Endothelial cell of umbilical vein (primary cell): Measurements from ENCODE around the gene C3orf85. TPM values are rescaled to one million over a fixed set of nuclear protein-coding genes. Genes with fewer than 3 reads are reported as not detected.

Experiments
- BruUV-seq: library from RNA; stranded (reverse); fragments of 400-500 nt; replicated peaks from 2 replicates; lab custom pipeline; 2021; lab: Mats Ljungman, UMichigan
- CTCF ChIA-PET: fragments of 300-600, 350-600 bp; sonication (Branson Sonifier 250); formaldehyde crosslinking; loops from one replicate; lab custom pipeline; 2021; ENCODE audit warnings: antibody characterized with exemption, inconsistent platforms; lab: Charles Lee
- POLR2A ChIA-PET: fragments of 300-600, 350-600 bp; sonication (Branson Sonifier 250); formaldehyde crosslinking; loops from one replicate; lab custom pipeline; 2021; ENCODE audit warnings: antibody characterized with exemption, inconsistent platforms; lab: Charles Lee
- DNase-seq: peaks from one replicate; pipeline ENCODE4 v3.0.0-alpha.2; 2011; ENCODE audit warnings: low read depth, low spot score
- FAIRE-seq: peaks from 2 replicates; lab custom pipeline; 2011; peaks lifted over from hg19 to GRCh38; lab: Jason Lieb, UNC
- H2AFZ ChIP-seq: 2 replicates; pipeline ENCODE4 v1.6.0; 2012; ENCODE audit warnings: low read depth, low read length, control low read depth, inconsistent platforms
- H3K27ac ChIP-seq: 2 replicates; pipeline ENCODE4 v1.5.1; 2011; ENCODE audit warnings: low read depth, mild to moderate bottlenecking, control low read depth, low read length, moderate library complexity; ENCODE audit not compliant: insufficient read depth
- H3K27me3 ChIP-seq, 2 experiments: 2 replicates each; pipeline versions ENCODE4 v1.6.0 to v1.6.1; 2011; ENCODE audit warnings: low read length in 2 of 2, mixed read lengths in 1 of 2; ENCODE audit not compliant: control insufficient read depth in 2 of 2, insufficient read depth in 2 of 2
- H3K36me3 ChIP-seq, 2 experiments: 2 replicates in 1 of 2; 3 replicates in 1 of 2; pipeline ENCODE4 v1.5.1; 2011; ENCODE audit warnings: low read length in 2 of 2, mild to moderate bottlenecking in 1 of 2, moderate library complexity in 1 of 2; ENCODE audit not compliant: control insufficient read depth in 2 of 2, insufficient read depth in 2 of 2; ENCODE audit errors: extremely low read depth in 1 of 2
- H3K4me1 ChIP-seq: 3 replicates; pipeline ENCODE4 v1.5.1; 2011; ENCODE audit warnings: mild to moderate bottlenecking, low read length; ENCODE audit not compliant: control insufficient read depth, insufficient read depth; ENCODE audit errors: extremely low read depth
- H3K4me2 ChIP-seq: 2 replicates; pipeline ENCODE4 v1.6.1; 2011; ENCODE audit warnings: low read length, control low read depth, mixed read lengths; ENCODE audit not compliant: insufficient read depth
- H3K4me3 ChIP-seq, 3 experiments: fragments of 200-600 bp in 1 of 3; sonication (generic), shearing (Covaris generic) in 1 of 3; replicated peaks in 1 of 3; 2 replicates each; pipeline ENCODE4 v1.5.1; 2011 to 2016; ENCODE audit warnings: control low read depth in 3 of 3, low read length in 3 of 3, mild to moderate bottlenecking in 2 of 3, inconsistent platforms in 1 of 3, low read depth in 1 of 3, moderate library complexity in 1 of 3; ENCODE audit not compliant: insufficient read depth in 1 of 3
- H3K79me2 ChIP-seq: 2 replicates; pipeline ENCODE4 v1.6.0; 2012; ENCODE audit warnings: low read length, inconsistent platforms; ENCODE audit not compliant: control insufficient read depth, insufficient read depth
- H3K9ac ChIP-seq: replicated peaks from 2 replicates; pipeline ENCODE3; 2011; ENCODE audit warnings: low read length, control low read depth; ENCODE audit not compliant: insufficient read depth; ENCODE audit errors: extremely low read depth
- H3K9me1 ChIP-seq: replicated peaks from 3 replicates; pipeline ENCODE4 v1.6.0; 2011; ENCODE audit warnings: mild to moderate bottlenecking, low read length; ENCODE audit not compliant: control insufficient read depth, insufficient read depth; ENCODE audit errors: extremely low read depth
- H3K9me3 ChIP-seq: replicated peaks from 2 replicates; pipeline ENCODE4 v1.5.1; 2012; ENCODE audit warnings: low read length, inconsistent platforms; ENCODE audit not compliant: control insufficient read depth, insufficient read depth
- H4K20me1 ChIP-seq: replicated peaks from 2 replicates; pipeline ENCODE3; 2011; ENCODE audit warnings: mild to moderate bottlenecking, low read length; ENCODE audit not compliant: control insufficient read depth, insufficient read depth; ENCODE audit errors: extremely low read depth
- EZH2 ChIP-seq: IDR thresholded peaks from 2 replicates; pipeline ENCODE4 v1.6.1; 2012; ENCODE audit warnings: borderline replicate concordance, low read depth, mild to moderate bottlenecking, moderate library complexity, low read length, inconsistent platforms; ENCODE audit not compliant: severe bottlenecking
- FOS ChIP-seq: IDR thresholded peaks from 2 replicates; pipeline ENCODE4 v1.6.1; 2011; ENCODE audit warnings: mild to moderate bottlenecking, low read length, moderate library complexity, borderline replicate concordance; ENCODE audit not compliant: insufficient read depth
- GATA2 ChIP-seq: IDR thresholded peaks from 2 replicates; pipeline ENCODE4 v1.7.0; 2011; ENCODE audit warnings: low read depth, mild to moderate bottlenecking, moderate library complexity, mixed read lengths, low read length; ENCODE audit not compliant: insufficient read length, insufficient read depth
- JUN ChIP-seq: IDR thresholded peaks from 2 replicates; pipeline ENCODE4 v1.6.1; 2011; ENCODE audit warnings: borderline replicate concordance, low read depth; ENCODE audit not compliant: insufficient read length, insufficient read depth
- MYC ChIP-seq: IDR thresholded peaks from one replicate; pipeline ENCODE4 v1.6.1; 2011; ENCODE audit warnings: mild to moderate bottlenecking, low read depth, low read length
- POLR2A ChIP-seq: IDR thresholded peaks from 2 replicates; pipeline ENCODE4 v1.6.1; 2012; ENCODE audit warnings: low read depth, mild to moderate bottlenecking, control low read depth, low read length
- POLR2AphosphoS5 ChIP-seq: IDR thresholded peaks from 2 replicates; pipeline ENCODE4 v1.6.1; 2012; ENCODE audit warnings: low read depth, mild to moderate bottlenecking, control low read depth, low read length, moderate library complexity; ENCODE audit not compliant: insufficient read depth
- dilution Hi-C: fragments of 300-500 bp; cut with MboI; formaldehyde crosslinking; loops from one replicate; pipeline ENCODE4 v1.15.0; 2019; ENCODE audit warnings: low sequenced_read_pairs; ENCODE audit not compliant: extremely low pct_ligation_motif_present
- intact Hi-C: fragments of 100-400 bp; cut with micrococcal nuclease; formaldehyde crosslinking; loops from one replicate; pipeline ENCODE4 v1.10.0; 2022
- polyA plus RNA-seq, 4 experiments: library from polyadenylated mRNA; depleted of rRNA in 3 of 4; stranded (reverse) in 3 of 4; unstranded in 1 of 4; fragments of >200 nt; gene quantifications; 2 replicates each; pipeline versions ENCODE4 v1.2.1 to v1.2.3, GENCODE V29; 2011 to 2012; ENCODE audit warnings: missing spikeins in 1 of 4
- total RNA-seq: library from RNA; stranded (reverse); gene quantifications from 2 replicates; pipeline ENCODE4 v1.2.3, GENCODE V29; 2021
- TF ChIP-seq, protein P1 (sequence below), 2 donors: IDR thresholded peaks; 1 replicate in 1 of 2; 2 replicates in 1 of 2; pipeline ENCODE4 v1.5.1; 2011; ENCODE audit warnings: low read length in 2 of 2, mild to moderate bottlenecking in 2 of 2, moderate library complexity in 2 of 2, control low read depth in 1 of 2, inconsistent platforms in 1 of 2, low read depth in 1 of 2; ENCODE audit not compliant: insufficient read depth in 1 of 2; ENCODE audit errors: extremely low read depth in 1 of 2
- TF ChIP-seq, protein P2 (sequence below): IDR thresholded peaks from 2 replicates; pipeline ENCODE4 v1.6.1; 2011; ENCODE audit not compliant: insufficient read depth, insufficient read length

Gene C3orf85
- total and polyA plus RNA-seq, 2 donors (not counting 3 experiments of a cell fraction or from before 2014, with no cell fraction given), result not detected

DNA sequence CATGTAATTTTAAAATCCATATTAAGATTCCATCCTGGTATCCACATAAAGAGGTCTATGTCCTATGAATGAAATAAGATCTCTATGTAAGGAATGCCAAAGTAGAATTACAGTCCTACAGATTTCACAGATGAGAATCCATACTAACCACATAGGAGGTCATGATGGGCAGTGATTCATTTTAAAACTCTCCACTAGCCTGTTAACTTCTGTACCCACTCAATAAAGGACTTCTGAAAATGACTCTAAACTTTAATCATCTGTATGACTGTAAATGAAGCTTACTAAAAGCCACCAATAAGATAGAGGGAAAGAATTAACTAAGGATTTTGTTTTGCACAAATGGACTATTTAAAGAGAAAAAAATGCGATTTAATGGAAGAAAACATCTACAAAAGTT is 47.3 kb upstream of the C3orf85 start:
- Histone ChIP-seq H3K27ac (no peak overlapping the region), H3K4me3 (no peak overlapping the region), H3K9me1 (no peaks in the 10 kb centered on the region), H2AFZ (no peak overlapping the region), H3K79me2 (no peaks in the 10 kb centered on the region), H3K9me3 (no peaks in the 10 kb centered on the region), H3K9ac (no peak overlapping the region), H4K20me1 (no peaks in the 10 kb centered on the region), H3K4me1 (no peaks in the 10 kb centered on the region), H3K27me3 (no peaks in the 10 kb centered on the region), H3K4me2 (no peak overlapping the region), H3K36me3 (no peaks in the 10 kb centered on the region)
- BruUV-seq, result no TSS peak
- POLR2A ChIA-PET, result no interaction called here
- TF ChIP-seq GATA2 (no peak), FOS (no peak), MYC (no peak), JUN (no peak), POLR2AphosphoS5 (no peak), EZH2 (no peak), POLR2A (no peak)
- TF ChIP-seq, protein P1, sequence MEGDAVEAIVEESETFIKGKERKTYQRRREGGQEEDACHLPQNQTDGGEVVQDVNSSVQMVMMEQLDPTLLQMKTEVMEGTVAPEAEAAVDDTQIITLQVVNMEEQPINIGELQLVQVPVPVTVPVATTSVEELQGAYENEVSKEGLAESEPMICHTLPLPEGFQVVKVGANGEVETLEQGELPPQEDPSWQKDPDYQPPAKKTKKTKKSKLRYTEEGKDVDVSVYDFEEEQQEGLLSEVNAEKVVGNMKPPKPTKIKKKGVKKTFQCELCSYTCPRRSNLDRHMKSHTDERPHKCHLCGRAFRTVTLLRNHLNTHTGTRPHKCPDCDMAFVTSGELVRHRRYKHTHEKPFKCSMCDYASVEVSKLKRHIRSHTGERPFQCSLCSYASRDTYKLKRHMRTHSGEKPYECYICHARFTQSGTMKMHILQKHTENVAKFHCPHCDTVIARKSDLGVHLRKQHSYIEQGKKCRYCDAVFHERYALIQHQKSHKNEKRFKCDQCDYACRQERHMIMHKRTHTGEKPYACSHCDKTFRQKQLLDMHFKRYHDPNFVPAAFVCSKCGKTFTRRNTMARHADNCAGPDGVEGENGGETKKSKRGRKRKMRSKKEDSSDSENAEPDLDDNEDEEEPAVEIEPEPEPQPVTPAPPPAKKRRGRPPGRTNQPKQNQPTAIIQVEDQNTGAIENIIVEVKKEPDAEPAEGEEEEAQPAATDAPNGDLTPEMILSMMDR (IDR thresholded peaks at IDR 0.05; ENCODE audit: extremely low read depth in 1 of 2, insufficient read depth in 1 of 2, low read depth in 1 of 2, low read length in 2 of 2), result no peak
- TF ChIP-seq, protein P2, sequence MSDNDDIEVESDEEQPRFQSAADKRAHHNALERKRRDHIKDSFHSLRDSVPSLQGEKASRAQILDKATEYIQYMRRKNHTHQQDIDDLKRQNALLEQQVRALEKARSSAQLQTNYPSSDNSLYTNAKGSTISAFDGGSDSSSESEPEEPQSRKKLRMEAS, result no peak
- intact Hi-C loops, result no loop called here
- DNase-seq, result no peak
- dilution Hi-C loops, result no loop called here
- CTCF ChIA-PET, result no interaction called here
- no peak for FAIRE-seq
